Measurements from ENCODE around the gene GLRX. TPM values are rescaled to one million over a fixed set of nuclear protein-coding genes. Genes with fewer than 3 reads are reported as not detected.

The GLRX gene
- total RNA-seq, 4 donors from 2014 or later: 30.9 to 151 (median 80.0) TPM

- peaks cover 32% of the 10 kb centered on the region for H3K4me1 ChIP-seq
- no peaks in the 10 kb centered on the region for H3K27me3 ChIP-seq
- WGBS: 27% methylated on average over 2 of the region's 2 CpGs
- H3K36me3 ChIP-seq: no peaks in the 10 kb centered on the region
- peak overlapping the region; percentile 39 for H3K27ac ChIP-seq
- no peaks in the 10 kb centered on the region for H3K9me3 ChIP-seq
- DNase-seq (ENCODE audit: low spot score in 2 of 2): no peak
- no peak overlapping the region for H3K4me3 ChIP-seq
- TF ChIP-seq POLR2AphosphoS5 (IDR thresholded peaks at IDR 0.05): no peak
Observed at GRCh38 chr5:95809414-95809960, 13.0 kb downstream of the GLRX start.

GRCh38 chr5:95808686-95809413 is 13.7 kb downstream of the GLRX start:
- H3K4me1 ChIP-seq: peaks cover 32% of the 10 kb centered on the region

GRCh38 chr5:95808013-95808685 is 14.4 kb downstream of the GLRX start:
- TF ChIP-seq CTCF (IDR thresholded peaks at IDR 0.05): no peak
- no peak for TF ChIP-seq EP300 (IDR thresholded peaks at IDR 0.05)
- no peak for TF ChIP-seq POLR2AphosphoS5 (IDR thresholded peaks at IDR 0.05)
- no peak for TF ChIP-seq POLR2A (IDR thresholded peaks at IDR 0.05)

More at GRCh38 chr5:95808686-95809413, 13.7 kb downstream of the GLRX start:
- TF ChIP-seq CTCF (IDR thresholded peaks at IDR 0.05): no peak
- no peak for TF ChIP-seq POLR2A (IDR thresholded peaks at IDR 0.05)
- TF ChIP-seq EP300 (IDR thresholded peaks at IDR 0.05): no peak
- no peak for TF ChIP-seq POLR2AphosphoS5 (IDR thresholded peaks at IDR 0.05)
- no peaks in the 10 kb centered on the region for H3K9me3 ChIP-seq
- no peaks in the 10 kb centered on the region for H3K27me3 ChIP-seq
- no peaks in the 10 kb centered on the region for H3K36me3 ChIP-seq
- peak; percentile 90 for DNase-seq (ENCODE audit: low spot score in 2 of 2)
- peak overlapping the region; percentile 39 for H3K27ac ChIP-seq
- WGBS: 16% methylated on average over 10 of the region's 10 CpGs
- no peak overlapping the region for H3K4me3 ChIP-seq

GRCh38 chr5:95806687-95807086 is 15.8 kb downstream of the GLRX start:
- no peaks in the 10 kb centered on the region for H3K9me3 ChIP-seq
- peaks cover 24% of the 10 kb centered on the region for H3K4me1 ChIP-seq
- TF ChIP-seq CTCF (IDR thresholded peaks at IDR 0.05) (no peak), POLR2AphosphoS5 (IDR thresholded peaks at IDR 0.05) (no peak), EP300 (IDR thresholded peaks at IDR 0.05) (no peak), POLR2A (IDR thresholded peaks at IDR 0.05) (no peak)
- H3K27ac ChIP-seq: no peak overlapping the region
- no peak overlapping the region for H3K4me3 ChIP-seq
- no peaks in the 10 kb centered on the region for H3K36me3 ChIP-seq
- DNase-seq (ENCODE audit: low spot score in 2 of 2): no peak
- WGBS: 95% methylated on average over 7 of the region's 7 CpGs
- no peaks in the 10 kb centered on the region for H3K27me3 ChIP-seq

More at GRCh38 chr5:95808013-95808685, 14.4 kb downstream of the GLRX start:
- WGBS: 60% methylated on average over 7 of the region's 7 CpGs
- Histone ChIP-seq H3K4me1 (peaks cover 32% of the 10 kb centered on the region), H3K9me3 (no peaks in the 10 kb centered on the region), H3K36me3 (no peaks in the 10 kb centered on the region), H3K27ac (peak overlapping the region; percentile 39), H3K4me3 (no peak overlapping the region), H3K27me3 (no peaks in the 10 kb centered on the region)
- DNase-seq (ENCODE audit: low spot score in 2 of 2): no peak

GRCh38 chr5:95804736-95805539 is 17.6 kb downstream of the GLRX start:
- Histone ChIP-seq H3K27ac (no peak overlapping the region), H3K4me1 (peaks cover 21% of the 10 kb centered on the region), H3K36me3 (no peaks in the 10 kb centered on the region), H3K9me3 (no peaks in the 10 kb centered on the region), H3K27me3 (no peaks in the 10 kb centered on the region), H3K4me3 (no peak overlapping the region)
- TF ChIP-seq EP300 (IDR thresholded peaks at IDR 0.05) (no peak), CTCF (IDR thresholded peaks at IDR 0.05) (no peak), POLR2AphosphoS5 (IDR thresholded peaks at IDR 0.05) (no peak), POLR2A (IDR thresholded peaks at IDR 0.05) (no peak)
- WGBS: 95% methylated on average over 6 of the region's 6 CpGs
- DNase-seq (ENCODE audit: low spot score in 2 of 2): no peak

All from suprapubic skin (tissue), 4 donors.